Pancreas (tissue), 10 donors: ENCODE measurements around the gene RIPOR3. TPM values are rescaled to one million over a fixed set of nuclear protein-coding genes. Genes with fewer than 3 reads are reported as not detected.

Experiments used
- ATAC-seq, 4 donors: fragments of 200-7000 bp; cut with Tn5 transposase; one replicate each; pipeline versions ENCODE4 v1.8.0 to v1.9.1; 2020; ENCODE audit warnings: mild to moderate bottlenecking in 4 of 4, moderate library complexity in 4 of 4
- DNase-seq, 6 donors: peaks; one replicate each; pipeline ENCODE4 v3.0.0-alpha.2; 2020
- FAIRE-seq: peaks from 2 replicates; lab custom pipeline; 2012; peaks lifted over from hg19 to GRCh38; lab: Jason Lieb, UNC
- H3K27ac ChIP-seq, 4 donors: fragments of 200-600 bp; sonication (generic); 1 replicate in 3 of 4; 2 replicates in 1 of 4; pipeline versions ENCODE4 v1.5.0 to v1.8.0; 2020
- H3K27me3 ChIP-seq, 4 donors: fragments of 200-600 bp; one replicate each; pipeline ENCODE4 v1.8.0; 2021
- H3K36me3 ChIP-seq, 3 donors: fragments of 200-600 bp; sonication (generic) in 1 of 3; one replicate each; pipeline versions ENCODE4 v1.5.0 to v1.8.0; 2020 to 2021
- H3K4me1 ChIP-seq, 3 donors: fragments of 200-600 bp; one replicate each; pipeline ENCODE4 v1.8.0; 2021
- H3K4me3 ChIP-seq, 4 donors: fragments of 200-600 bp; sonication (generic) in 2 of 4; one replicate each; pipeline versions ENCODE4 v1.5.0 to v1.8.0; 2020 to 2021
- H3K9me3 ChIP-seq, 4 donors: fragments of 200-600 bp; one replicate each; pipeline ENCODE4 v1.8.0; 2021
- CTCF ChIP-seq, 4 donors: fragments of 200-600 bp; sonication (generic) in 3 of 4; IDR thresholded peaks; one replicate each; pipeline versions ENCODE4 v1.5.0 to v1.8.0; 2021; ENCODE audit warnings: antibody characterized with exemption in 4 of 4
- WGBS, 2 donors: extraction: QIAGEN DNeasy Blood & Tissue Kit; methylation state at CpG; one replicate each; pipeline ENCODE4 v1.1.7; 2013; 5-methylcytosine and 5-hydroxymethylcytosine counted together
- intact Hi-C, 3 donors: fragments of 100-400 bp; cut with DNase I; formaldehyde crosslinking; loops; one replicate each; pipeline versions ENCODE4 v1.11.1 to v1.14.2; 2022
- polyA plus RNA-seq, 2 donors: library from polyadenylated mRNA; stranded (reverse); fragments of 200-250 nt; gene quantifications; one replicate each; pipeline ENCODE4 v1.2.3, GENCODE V29; 2013
- total RNA-seq, 6 donors: library from RNA; stranded (reverse); fragmentation: NEBNext Ultra II Directional in 4 of 6; extraction: Animal tissue kit (Norgen Biotek cat#: 25700) in 4 of 6; gene quantifications; one replicate each; pipeline versions ENCODE4 v1.2.1 to v1.2.4, GENCODE V29; 2021 to 2023
- donor health status: healthy with polysubstance abuse.
- donor health status: DM: no; HTN: no; CAD: no; lungs with moderate emphysema.
- donor health status: DM: no; HTN: no; CAD: no.
- donor health status: control.
- donor health status: control.
- donor health status: Bipolar disorder and iron deficiency.
- donor health status: DM: yes; HTN: yes; CAD: no.
- donor health status: DM: no; HTN: no; CAD: no.
- donor health status: DM: no; HTN: no; CAD: no.
- donor health status: DM: yes; HTN: yes; CAD: no.

The RIPOR3 gene
- total and polyA plus RNA-seq, 8 donors: 0.67 to 11.3 (median 2.1) TPM

DNA sequence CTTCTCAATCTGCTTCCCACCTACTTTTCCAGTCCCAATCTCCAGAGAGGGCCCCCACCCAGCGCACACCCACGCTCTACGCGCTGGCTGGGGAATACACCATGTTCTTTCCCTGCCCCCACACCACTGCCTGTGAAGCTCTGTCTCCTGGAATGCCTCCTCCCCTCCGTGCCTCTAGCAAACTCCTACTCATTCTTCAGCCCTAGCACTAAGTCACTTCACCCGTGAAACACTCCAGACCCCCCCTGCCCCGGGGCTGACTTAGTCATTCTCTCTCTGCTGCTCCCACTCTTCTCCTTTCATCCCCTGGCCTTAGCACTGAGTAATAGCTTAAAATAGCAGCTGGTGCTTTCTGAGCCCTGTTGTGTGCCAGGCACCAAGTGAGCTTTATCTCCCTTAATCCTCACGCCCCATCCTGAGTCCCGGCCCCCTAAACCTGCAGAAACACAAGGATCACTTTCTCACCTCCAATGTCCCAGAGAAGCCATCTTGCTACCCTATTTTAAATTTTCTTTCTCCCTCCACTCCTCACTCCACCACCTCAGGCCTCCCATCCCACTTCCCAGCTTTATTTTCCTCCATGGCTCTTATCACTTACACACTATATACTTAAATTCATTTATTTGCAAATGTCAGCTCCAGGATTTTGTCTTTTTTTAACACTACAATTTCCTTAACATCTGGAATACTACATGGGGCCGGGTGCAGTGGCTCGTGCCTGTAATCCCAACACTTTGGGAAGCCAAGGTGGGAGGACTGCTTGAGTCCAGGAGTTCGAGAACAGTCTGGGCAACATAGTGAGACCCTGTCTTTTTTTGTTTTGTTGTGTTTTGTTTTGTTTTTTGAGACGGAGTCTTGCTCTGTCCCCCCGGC is 33.7 kb upstream of the RIPOR3 start:
- no peak overlapping the region for H3K4me3 ChIP-seq
- H3K27me3 ChIP-seq: no peaks in the 10 kb centered on the region
- DNase-seq: peak in 3 of 6 donors; percentile 36 to 52 (median 41)
- peak overlapping the region in 2 of 4 donors; percentile 33 to 86 for H3K27ac ChIP-seq
- H3K4me1 ChIP-seq: peaks cover 25 to 36% (median 31%) of the 10 kb centered on the region in 3 donors
- intact Hi-C loops: no loop called here
- H3K9me3 ChIP-seq: no peaks in the 10 kb centered on the region
- TF ChIP-seq CTCF (IDR thresholded peaks at IDR 0.05): no peak
- WGBS, 2 donors: 68 to 70% methylated on average over 14 of the region's 14 CpGs
- no peak for FAIRE-seq
- peak in 3 of 4 donors; percentile 4 to 30 (median 28) for ATAC-seq
- no peaks in the 10 kb centered on the region for H3K36me3 ChIP-seq

- WGBS, 2 donors: 90 to 97% methylated on average over 7 of the region's 7 CpGs
- no peaks in the 10 kb centered on the region for H3K9me3 ChIP-seq
- peaks cover 17 to 27% (median 22%) of the 10 kb centered on the region in 3 donors for H3K4me1 ChIP-seq
- H3K27ac ChIP-seq: peak overlapping the region in 1 of 4 donors; percentile 86
- no peak overlapping the region for H3K4me3 ChIP-seq
- no peak for FAIRE-seq
- TF ChIP-seq CTCF (IDR thresholded peaks at IDR 0.05): no peak
- no peak for ATAC-seq
- peak in 2 of 6 donors; percentile 14 to 30 for DNase-seq
- H3K27me3 ChIP-seq: no peaks in the 10 kb centered on the region
- intact Hi-C loops: no loop called here
- no peaks in the 10 kb centered on the region for H3K36me3 ChIP-seq
Measured at GRCh38 chr20:50724112-50724725, 32.9 kb upstream of the RIPOR3 start.

- Histone ChIP-seq H3K4me1 (peaks cover 11 to 22% (median 17%) of the 10 kb centered on the region in 3 donors), H3K27me3 (no peaks in the 10 kb centered on the region), H3K27ac (no peak overlapping the region), H3K9me3 (no peaks in the 10 kb centered on the region), H3K36me3 (no peaks in the 10 kb centered on the region), H3K4me3 (no peak overlapping the region)
- peak in 1 of 6 donors; percentile 11 for DNase-seq
- intact Hi-C loops: no loop called here
- no peak for FAIRE-seq
- 86 to 92% methylated on average over 9 of the region's 9 CpGs for WGBS, 2 donors
- no peak for TF ChIP-seq CTCF (IDR thresholded peaks at IDR 0.05)
- no peak for ATAC-seq
Measured at GRCh38 chr20:50723672-50724071, 32.3 kb upstream of the RIPOR3 start.

DNA sequence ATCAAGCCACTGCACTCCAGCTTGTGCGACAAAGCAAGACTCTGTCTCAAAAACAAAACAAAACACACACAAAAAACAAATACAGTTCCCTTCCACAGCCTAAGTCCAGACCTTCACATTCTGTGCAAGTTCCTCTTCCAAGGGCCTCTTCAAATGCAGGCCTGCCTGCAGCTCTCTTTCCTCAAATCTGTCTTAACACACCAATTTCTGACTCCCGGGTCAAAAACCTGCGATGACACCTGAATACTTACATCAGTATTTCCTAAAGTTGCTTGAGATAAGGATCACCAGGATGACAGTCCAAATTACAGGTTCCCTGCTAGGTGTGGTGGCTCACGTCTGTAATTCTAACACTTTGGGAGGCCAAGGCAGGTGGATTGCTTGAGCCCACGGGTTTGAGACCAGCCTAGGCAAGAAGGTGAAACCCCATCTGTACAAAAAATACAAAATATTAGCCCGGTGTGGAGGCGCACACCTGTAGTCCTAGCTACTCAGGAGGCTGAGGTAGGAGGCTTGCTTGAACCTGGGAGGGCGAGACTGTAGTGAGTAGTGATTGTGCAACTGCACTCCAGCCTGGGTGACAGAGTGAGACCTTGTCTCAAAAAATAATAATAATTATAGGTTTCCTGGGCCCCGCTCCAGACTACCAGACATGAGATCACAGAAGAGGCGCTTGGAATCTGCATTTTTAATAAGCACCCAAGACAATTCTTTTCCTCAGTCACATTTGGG is 31.2 kb upstream of the RIPOR3 start:
- no peak for FAIRE-seq
- Histone ChIP-seq H3K27ac (no peak overlapping the region), H3K4me1 (peaks cover 9 to 12% (median 10%) of the 10 kb centered on the region in 3 donors), H3K27me3 (no peaks in the 10 kb centered on the region), H3K9me3 (no peaks in the 10 kb centered on the region), H3K36me3 (no peaks in the 10 kb centered on the region), H3K4me3 (no peak overlapping the region)
- intact Hi-C loops: no loop called here
- peak in 1 of 6 donors; percentile 21 for DNase-seq
- no peak for TF ChIP-seq CTCF (IDR thresholded peaks at IDR 0.05)
- ATAC-seq: no peak
- WGBS, 2 donors: 87 to 91% methylated on average over 10 of the region's 10 CpGs
